GM12801 (cell line): ENCODE measurements around the gene SH3PXD2A.

Experiments used
- CTCF ChIP-seq: IDR thresholded peaks from one replicate; pipeline ENCODE4 v1.5.1; 2011; ENCODE audit warnings: control low read depth; ENCODE audit not compliant: insufficient read length; ENCODE audit errors: extremely low read depth

The SH3PXD2A gene

GRCh38 chr10:103637011-103637410 lies 218.4 kb downstream of the SH3PXD2A start:
- TF ChIP-seq CTCF, result no peak

- TF ChIP-seq CTCF, result no peak
Measured at GRCh38 chr10:103636492-103636891, 218.9 kb downstream of the SH3PXD2A start.

- no peak for TF ChIP-seq CTCF
Measured at GRCh38 chr10:103635580-103635979, 219.8 kb downstream of the SH3PXD2A start.

- TF ChIP-seq CTCF, result no peak
Measured at GRCh38 chr10:103633846-103634245, 221.5 kb downstream of the SH3PXD2A start.

- TF ChIP-seq CTCF, result no peak
Measured at GRCh38 chr10:103632247-103632642, 223.1 kb downstream of the SH3PXD2A start.

- TF ChIP-seq CTCF, result no peak
Measured at GRCh38 chr10:103630156-103630555, 225.2 kb downstream of the SH3PXD2A start.

- TF ChIP-seq CTCF, result no peak
Measured at GRCh38 chr10:103629581-103629980, 225.8 kb downstream of the SH3PXD2A start.

GRCh38 chr10:103627893-103628292 lies 227.5 kb downstream of the SH3PXD2A start:
- TF ChIP-seq CTCF, result no peak
